SKM-1 treated with dmso at 0.1 percent for 144 hours (cell line): ENCODE measurements around the gene SLC27A6.

Experiments
- DNase-seq: peaks from one replicate; lab custom pipeline; 2025; ENCODE audit not compliant: unreplicated experiment; lab: John Stamatoyannopoulos, UW

SLC27A6 gene

DNA sequence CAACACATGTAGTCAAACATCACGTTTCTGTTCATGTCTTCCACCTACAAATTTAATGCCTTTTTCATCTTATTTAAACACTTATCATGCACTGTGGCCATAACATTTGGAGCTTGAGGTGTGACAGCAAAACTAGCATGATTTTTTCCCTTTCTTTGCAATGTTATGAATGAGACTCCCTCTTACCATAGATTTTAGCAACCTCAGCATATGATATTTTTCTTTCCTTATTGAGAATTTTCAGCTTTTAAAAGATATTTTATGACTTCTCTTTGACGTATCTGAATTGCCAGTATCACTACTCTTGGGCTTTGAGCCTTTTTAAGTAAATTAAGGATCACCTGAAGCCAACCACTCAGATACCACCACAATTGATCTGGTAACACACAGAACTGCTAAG is 96.6 kb downstream of the SLC27A6 start:
- DNase-seq: no peak

DNA sequence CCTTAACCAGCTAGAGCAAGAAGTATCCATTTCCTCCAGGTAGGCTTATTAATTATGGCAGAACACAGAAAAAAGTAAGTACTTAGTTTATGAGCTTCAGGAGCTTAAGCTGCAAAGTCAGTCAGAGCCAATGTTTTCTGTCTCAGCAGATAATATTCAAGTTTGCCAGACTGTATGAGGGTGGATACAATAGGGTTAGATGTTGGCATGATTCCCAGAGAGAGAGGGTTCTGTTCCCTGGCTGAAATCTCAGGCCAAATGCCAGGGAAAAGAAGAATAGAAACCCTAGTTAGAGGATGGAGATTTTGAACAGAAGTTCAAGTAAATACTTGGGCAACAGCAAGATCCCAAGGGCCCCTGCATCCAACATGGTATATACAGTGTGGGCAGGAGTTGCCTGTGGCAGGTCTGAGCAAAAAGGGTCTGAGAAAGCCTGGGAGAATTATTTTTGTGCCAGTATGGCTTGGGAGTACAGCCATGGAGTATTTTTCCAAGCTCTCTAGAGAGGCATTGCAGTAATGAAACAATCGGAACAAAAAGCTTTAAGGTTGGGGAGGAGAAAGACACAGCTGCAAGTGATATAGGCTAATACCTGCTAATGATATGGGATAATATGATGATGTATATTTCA is 98.3 kb downstream of the SLC27A6 start:
- no peak for DNase-seq

DNA sequence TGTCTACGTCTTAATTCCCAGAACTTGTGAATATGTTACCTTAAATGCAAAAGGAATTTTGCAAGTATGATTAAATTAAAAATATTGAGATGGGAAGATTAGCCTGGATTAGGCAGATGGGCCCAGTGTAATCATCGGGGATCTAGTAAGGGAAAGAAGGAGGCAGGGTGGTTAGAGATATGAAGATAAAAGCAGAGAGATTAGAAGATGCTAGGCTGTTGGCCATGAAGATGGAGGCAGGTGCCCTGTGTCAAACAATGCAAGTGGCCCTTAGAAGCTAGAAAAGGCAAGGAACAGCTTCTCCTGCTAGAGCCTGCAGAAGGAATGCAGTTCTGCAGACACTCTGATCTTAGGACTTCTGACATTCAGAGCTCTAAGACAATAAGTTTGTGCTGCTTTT is 100.4 kb downstream of the SLC27A6 start:
- DNase-seq: no peak

DNA sequence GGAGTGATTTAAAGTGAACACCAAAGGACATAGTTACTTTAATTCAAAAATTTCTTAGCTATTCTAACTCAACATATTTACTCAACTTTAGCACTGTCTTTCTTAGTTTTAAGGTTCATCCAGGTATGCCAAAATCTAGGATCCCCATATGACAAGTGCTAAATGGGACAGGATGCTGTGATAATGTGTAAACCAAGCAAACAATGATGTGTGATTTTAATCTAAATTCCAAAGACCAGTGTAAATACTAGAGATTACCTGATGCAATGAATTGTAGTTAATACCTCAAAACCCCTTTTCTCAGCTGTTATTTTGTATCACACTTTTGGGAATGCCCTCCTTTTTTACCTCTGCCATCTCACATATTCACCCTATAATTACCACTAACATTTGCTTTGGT is 102.5 kb downstream of the SLC27A6 start:
- no peak for DNase-seq

GRCh38 chr5:129069292-129069691 is 104.0 kb downstream of the SLC27A6 start:
- no peak for DNase-seq

DNA sequence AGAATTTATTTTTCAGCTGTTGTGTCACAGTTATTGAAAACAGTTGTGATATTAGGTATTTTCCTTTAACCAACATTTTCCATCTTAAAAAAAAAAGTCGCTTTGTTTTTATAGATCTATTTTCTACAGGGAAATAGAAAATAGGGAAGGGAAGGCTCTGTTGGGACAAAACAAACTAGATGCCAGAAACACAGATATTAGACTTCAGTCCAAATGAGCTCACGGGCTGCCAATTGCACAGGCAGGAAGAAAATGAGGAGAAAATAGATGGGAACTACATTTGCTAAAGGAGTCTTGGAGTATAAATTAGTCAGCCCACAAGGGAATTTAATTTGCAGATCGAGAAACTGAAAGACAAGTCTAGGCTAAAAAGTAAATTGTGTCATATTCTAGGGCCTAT is 107.8 kb downstream of the SLC27A6 start:
- no peak for DNase-seq

DNA sequence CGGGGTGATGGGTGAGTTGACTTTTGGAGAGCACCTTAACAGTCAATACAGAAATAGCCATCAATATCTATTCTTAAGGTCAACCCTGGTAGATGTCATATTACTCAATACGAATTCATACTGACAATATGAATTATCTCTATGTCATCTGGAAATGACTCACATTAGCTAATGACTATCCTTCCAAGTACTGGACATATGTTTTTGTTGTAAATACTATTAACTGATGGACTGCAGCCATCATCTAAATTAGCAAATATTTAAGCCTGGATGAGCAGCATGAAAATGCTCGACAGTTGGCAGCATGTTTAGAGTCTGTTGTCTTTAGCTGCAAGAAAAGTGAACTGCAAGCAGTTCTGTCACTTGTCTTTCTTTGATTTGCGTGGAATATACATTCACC is 109.6 kb downstream of the SLC27A6 start:
- DNase-seq: no peak

GRCh38 chr5:129077433-129078075 is 112.3 kb downstream of the SLC27A6 start:
- DNase-seq: no peak

DNA sequence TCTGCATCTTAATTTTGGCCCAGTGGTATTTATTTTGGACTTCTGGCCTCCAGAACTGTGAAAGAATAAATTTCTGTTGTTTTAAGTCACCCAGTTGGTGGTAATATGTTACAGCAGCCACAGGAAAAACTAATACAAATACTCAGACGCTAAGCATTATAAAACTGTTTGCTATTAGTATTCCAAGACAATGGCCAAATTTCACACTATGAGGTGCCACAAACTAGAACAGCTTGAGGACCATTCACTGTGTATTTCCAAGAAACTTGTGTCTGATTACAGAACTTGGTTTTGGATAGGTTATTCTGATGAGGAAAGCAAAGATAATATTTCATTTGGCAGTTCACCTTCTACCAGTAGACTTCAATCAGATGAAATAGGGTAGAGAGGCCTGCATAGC is 113.0 kb downstream of the SLC27A6 start:
- no peak for DNase-seq

DNA sequence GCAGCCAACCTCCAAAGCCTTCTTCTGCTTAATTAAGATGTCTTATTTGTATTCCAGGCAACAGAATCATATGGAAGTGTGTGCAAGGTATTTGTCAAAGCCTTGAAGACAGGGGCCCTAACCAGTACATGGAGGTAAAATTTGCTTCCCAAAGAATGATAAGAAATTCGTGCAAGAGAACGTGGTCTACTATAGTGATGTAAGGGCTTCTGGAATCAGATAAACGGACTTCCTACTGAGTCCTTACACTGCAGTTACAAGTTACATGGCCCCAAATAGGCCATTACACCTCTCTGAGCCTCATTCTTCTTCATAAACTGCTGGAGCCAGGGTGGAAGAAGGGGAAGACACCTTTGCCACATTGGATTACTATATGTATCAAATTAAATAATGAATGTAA is 113.4 kb downstream of the SLC27A6 start:
- no peak for DNase-seq

GRCh38 chr5:129079496-129079895 is 114.2 kb downstream of the SLC27A6 start:
- DNase-seq: no peak

- DNase-seq: no peak
Measured at GRCh38 chr5:129080766-129081165, 115.5 kb downstream of the SLC27A6 start.

- DNase-seq: no peak
Measured at GRCh38 chr5:129082225-129083136, 117.2 kb downstream of the SLC27A6 start.
